Tibial nerve (tissue), 3 donors: Measurements from ENCODE around the gene MOGAT3.

Experiments
- CTCF ChIP-seq, 5 experiments: fragments of 200-600 bp in 3 of 5; fragments of 450-650 bp in 2 of 5; sonication (generic) in 3 of 5; IDR thresholded peaks; one replicate each; pipeline ENCODE4 v1.5.1; 2016 to 2019; ENCODE audit warnings: antibody characterized with exemption in 5 of 5, mild to moderate bottlenecking in 3 of 5, moderate library complexity in 2 of 5
- POLR2A ChIP-seq, 2 donors: fragments of 450-650 bp; IDR thresholded peaks; one replicate each; pipeline ENCODE4 v1.6.1; 2017; ENCODE audit warnings: antibody characterized with exemption in 2 of 2, mild to moderate bottlenecking in 2 of 2, moderate library complexity in 2 of 2

- TF ChIP-seq CTCF (IDR thresholded peaks at IDR 0.05): no peak
- TF ChIP-seq POLR2A (IDR thresholded peaks at IDR 0.05): no peak
Observed at GRCh38 chr7:101165075-101165957, 35.5 kb downstream of the MOGAT3 start, which contains the start of gene VGF.
